ENCODE measurements around the gene SYNPO2. TPM values are rescaled to one million over a fixed set of nuclear protein-coding genes. Genes with fewer than 3 reads are reported as not detected.

Gene SYNPO2
- total RNA-seq, 1 donor from 2014 or later, result 22.9 TPM

GRCh38 chr4:118917582-118917981 is 28.9 kb downstream of the SYNPO2 start:
- Mint-ChIP-seq H3K27me3 (no peaks in the 10 kb centered on the region), H3K9me3 (no peaks in the 10 kb centered on the region), H3K4me1 (ENCODE audit: unreplicated experiment) (peaks cover 11% of the 10 kb centered on the region), H3K36me3 (no peaks in the 10 kb centered on the region), H3K4me3 (no peak overlapping the region), H3K27ac (no peak overlapping the region)
- DNase-seq (ENCODE audit: extremely low spot score, unreplicated experiment), result no peak
- TF ChIP-seq CTCF (conservative IDR thresholded peaks at IDR 0.05), result no peak

GRCh38 chr4:118918388-118918787 is 29.7 kb downstream of the SYNPO2 start:
- Mint-ChIP-seq H3K4me3 (no peak overlapping the region), H3K27me3 (no peaks in the 10 kb centered on the region), H3K4me1 (ENCODE audit: unreplicated experiment) (peaks cover 11% of the 10 kb centered on the region), H3K36me3 (no peaks in the 10 kb centered on the region), H3K27ac (no peak overlapping the region), H3K9me3 (no peaks in the 10 kb centered on the region)
- TF ChIP-seq CTCF (conservative IDR thresholded peaks at IDR 0.05), result no peak
- DNase-seq (ENCODE audit: extremely low spot score, unreplicated experiment), result no peak

GRCh38 chr4:118920247-118920646 is 31.6 kb downstream of the SYNPO2 start:
- Mint-ChIP-seq H3K4me3 (no peak overlapping the region), H3K27ac (no peak overlapping the region), H3K4me1 (ENCODE audit: unreplicated experiment) (peaks cover 11% of the 10 kb centered on the region), H3K36me3 (no peaks in the 10 kb centered on the region), H3K9me3 (no peaks in the 10 kb centered on the region), H3K27me3 (no peaks in the 10 kb centered on the region)
- TF ChIP-seq CTCF (conservative IDR thresholded peaks at IDR 0.05), result no peak
- no peak for DNase-seq (ENCODE audit: extremely low spot score, unreplicated experiment)

GRCh38 chr4:118921786-118922185 is 33.1 kb downstream of the SYNPO2 start:
- no peaks in the 10 kb centered on the region for H3K27me3 Mint-ChIP-seq
- H3K9me3 Mint-ChIP-seq, result no peaks in the 10 kb centered on the region
- no peak for DNase-seq (ENCODE audit: extremely low spot score, unreplicated experiment)
- no peak overlapping the region for H3K4me3 Mint-ChIP-seq
- no peaks in the 10 kb centered on the region for H3K36me3 Mint-ChIP-seq
- H3K27ac Mint-ChIP-seq, result no peak overlapping the region
- TF ChIP-seq CTCF (conservative IDR thresholded peaks at IDR 0.05), result no peak
- peaks cover 11% of the 10 kb centered on the region for H3K4me1 Mint-ChIP-seq (ENCODE audit: unreplicated experiment)

GRCh38 chr4:118923891-118924290 is 35.2 kb downstream of the SYNPO2 start:
- Mint-ChIP-seq H3K9me3 (no peaks in the 10 kb centered on the region), H3K36me3 (no peaks in the 10 kb centered on the region), H3K27ac (no peak overlapping the region), H3K4me3 (no peak overlapping the region), H3K27me3 (no peaks in the 10 kb centered on the region), H3K4me1 (ENCODE audit: unreplicated experiment) (peaks cover 15% of the 10 kb centered on the region)
- TF ChIP-seq CTCF (conservative IDR thresholded peaks at IDR 0.05), result no peak
- no peak for DNase-seq (ENCODE audit: extremely low spot score, unreplicated experiment)

GRCh38 chr4:118927974-118928373 is 39.3 kb downstream of the SYNPO2 start:
- Mint-ChIP-seq H3K4me1 (ENCODE audit: unreplicated experiment) (peaks cover 4% of the 10 kb centered on the region), H3K27ac (no peak overlapping the region), H3K36me3 (no peaks in the 10 kb centered on the region), H3K27me3 (no peaks in the 10 kb centered on the region), H3K9me3 (no peaks in the 10 kb centered on the region), H3K4me3 (no peak overlapping the region)
- no peak for TF ChIP-seq CTCF (conservative IDR thresholded peaks at IDR 0.05)
- DNase-seq (ENCODE audit: extremely low spot score, unreplicated experiment), result no peak
